Heart right ventricle (tissue), 16 donors: ENCODE results near the gene FOXN3. TPM values are rescaled to one million over a fixed set of nuclear protein-coding genes. Genes with fewer than 3 reads are reported as not detected.

Experiments
- ATAC-seq, 8 donors: fragments of 200-7000 bp; cut with Tn5 transposase; one replicate each; pipeline ENCODE4 v1.9.1; 2020; ENCODE audit warnings: mild to moderate bottlenecking in 8 of 8, moderate library complexity in 8 of 8, moderate number of reproducible peaks in 1 of 8
- DNase-seq, 2 donors: peaks; one replicate each; pipeline ENCODE4 v3.0.0-alpha.2; 2020
- H3K27ac ChIP-seq, 10 donors: fragments of 200-600 bp; sonication (generic) in 2 of 10; one replicate each; pipeline versions ENCODE4 v1.5.0 to v1.8.0; 2020 to 2022; ENCODE audit warnings: mild to moderate bottlenecking in 3 of 10
- H3K27me3 ChIP-seq, 7 donors: fragments of 200-600 bp; one replicate each; pipeline ENCODE4 v1.8.0; 2021 to 2022; ENCODE audit warnings: mild to moderate bottlenecking in 2 of 7
- H3K36me3 ChIP-seq, 9 donors: fragments of 200-600 bp; sonication (generic) in 1 of 9; one replicate each; pipeline versions ENCODE4 v1.5.0 to v1.8.0; 2020 to 2022; ENCODE audit warnings: mild to moderate bottlenecking in 2 of 9
- H3K4me1 ChIP-seq, 9 donors: fragments of 200-600 bp; sonication (generic) in 1 of 9; one replicate each; pipeline versions ENCODE4 v1.5.0 to v1.8.0; 2020 to 2022; ENCODE audit warnings: mild to moderate bottlenecking in 4 of 9
- H3K4me3 ChIP-seq, 10 donors: fragments of 200-600 bp; sonication (generic) in 2 of 10; one replicate each; pipeline versions ENCODE4 v1.5.0 to v1.8.0; 2020 to 2022; ENCODE audit warnings: mild to moderate bottlenecking in 7 of 10, moderate library complexity in 2 of 10
- H3K9me3 ChIP-seq, 11 donors: fragments of 200-600 bp in 10 of 11; sonication (generic) in 2 of 11; one replicate each; pipeline versions ENCODE4 v1.5.0 to v1.8.0; 2013 to 2022; ENCODE audit warnings: mild to moderate bottlenecking in 2 of 11, control low read depth in 1 of 11, moderate library complexity in 1 of 11
- WGBS, 2 donors: extraction: QIAGEN DNeasy Blood & Tissue Kit; methylation state at CpG; one replicate each; pipeline ENCODE4 v1.1.7; 2013; ENCODE audit warnings: inconsistent platforms in 1 of 2; 5-methylcytosine and 5-hydroxymethylcytosine counted together
- intact Hi-C, 10 donors: fragments of 100-400 bp; cut with DNase I; formaldehyde crosslinking; loops; one replicate each; pipeline versions ENCODE4 v1.11.1 to v1.14.2; 2022
- polyA plus RNA-seq, 2 donors: library from polyadenylated mRNA; stranded (reverse); fragments of 200-250 nt; gene quantifications; one replicate each; pipeline ENCODE4 v1.2.3, GENCODE V29; 2013
- total RNA-seq, 10 donors: library from RNA; stranded (reverse); fragmentation: NEBNext Ultra II Directional in 3 of 10; extraction: Animal tissue kit (Norgen Biotek cat#: 25700) in 3 of 10; gene quantifications; one replicate each; pipeline versions ENCODE4 v1.2.1 to v1.2.4, GENCODE V29; 2021 to 2023
- TF ChIP-seq, protein P1 (sequence below), 9 donors: fragments of 200-600 bp; sonication (generic) in 2 of 9; IDR thresholded peaks; one replicate each; pipeline versions ENCODE4 v1.5.0 to v1.8.0; 2021 to 2022; ENCODE audit warnings: antibody characterized with exemption in 9 of 9, mild to moderate bottlenecking in 5 of 9, moderate library complexity in 1 of 9
- donor health status: Arrhythmogenic right ventricular cardiomyopathy.
- donor health status: ischemic (EF 13 %, LVEDD 7.1; RV severe dilation, severe dysfunction).
- donor health status: healthy with polysubstance abuse.
- donor health status: DM: no; HTN: yes; CAD: no.
- donor health status: DM: no; HTN: no; CAD: no.
- donor health status: ischemic (EF 25% LVEDD 6.9; RV normal size, moderate dysfunction).
- donor health status: ischemic (EF 25% LVEDD 5.7; RV mildly dilated, moderate dysfunction).
- donor health status: healthy.
- donor health status: DM: yes; HTN: yes; CAD: no.
- donor health status: Ischemic cardiomyopathy.
- donor health status: ischemic (EF 35%, LVEDD 5.7; RV mildly dilated, moderate dysfunction).
- donor health status: nonischemic (EF 11% LVEDD 7.7; RV severe dilation, severe dysfunction).
- donor health status: DM: yes; HTN: yes; CAD: no.
- donor health status: PGD.
- donor health status: ischemic (EF 29% LVEDD 5.4; RV normal size, mild dysfunction).
- donor health status: nonischemic (EF 23%, LVEDD 6.1; RV moderate dilation, normal function).

Gene FOXN3
- total and polyA plus RNA-seq, 12 donors, result 13.0 to 150 (median 107) TPM

DNA sequence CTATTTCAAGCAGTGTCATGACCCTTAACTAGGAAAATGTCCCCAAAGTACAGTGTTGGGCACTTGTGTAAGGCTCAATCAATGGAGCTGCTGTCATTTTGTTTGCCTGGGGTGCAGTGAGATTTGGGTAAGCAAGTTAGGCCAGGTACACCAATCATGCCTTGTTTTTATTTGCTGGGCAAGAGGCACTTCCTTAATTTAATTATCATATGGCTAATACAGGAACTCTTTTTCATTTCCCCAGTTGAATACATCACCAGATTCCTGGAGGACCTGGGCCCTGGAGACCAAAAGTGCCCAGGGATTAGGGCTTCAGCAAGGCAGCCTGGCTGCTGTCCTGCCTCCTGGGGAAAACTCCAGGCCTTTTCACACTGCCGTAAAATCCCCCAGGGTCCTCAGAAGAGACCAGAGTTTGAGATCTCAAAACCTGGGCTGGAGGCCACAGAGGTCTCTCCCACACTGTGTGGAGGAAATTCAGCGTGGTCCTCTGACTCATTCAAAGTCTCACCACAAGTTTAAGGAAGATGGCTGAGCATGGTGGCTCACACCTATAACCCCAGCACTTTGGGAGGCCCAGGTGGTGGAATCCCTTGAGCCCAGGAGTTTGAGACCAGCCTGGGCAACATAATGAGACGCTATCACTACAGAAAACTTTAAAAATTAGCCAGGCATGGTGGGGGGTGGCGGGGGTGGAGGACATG lies 28.4 kb upstream of the FOXN3 start:
- no peaks in the 10 kb centered on the region for H3K27me3 ChIP-seq
- DNase-seq (no peak), ATAC-seq (peak in 4 of 8 donors; percentile 29 to 50 (median 46))
- intact Hi-C loops, result loop anchor here in 1 of 10 donors (10.0 kb wide), 1 partner anchor 329 kb away; no protein-coding TSS in a partner anchor
- peaks cover 0 to 55% (median 22%) of the 10 kb centered on the region in 9 donors for H3K4me1 ChIP-seq
- TF ChIP-seq, protein P1, sequence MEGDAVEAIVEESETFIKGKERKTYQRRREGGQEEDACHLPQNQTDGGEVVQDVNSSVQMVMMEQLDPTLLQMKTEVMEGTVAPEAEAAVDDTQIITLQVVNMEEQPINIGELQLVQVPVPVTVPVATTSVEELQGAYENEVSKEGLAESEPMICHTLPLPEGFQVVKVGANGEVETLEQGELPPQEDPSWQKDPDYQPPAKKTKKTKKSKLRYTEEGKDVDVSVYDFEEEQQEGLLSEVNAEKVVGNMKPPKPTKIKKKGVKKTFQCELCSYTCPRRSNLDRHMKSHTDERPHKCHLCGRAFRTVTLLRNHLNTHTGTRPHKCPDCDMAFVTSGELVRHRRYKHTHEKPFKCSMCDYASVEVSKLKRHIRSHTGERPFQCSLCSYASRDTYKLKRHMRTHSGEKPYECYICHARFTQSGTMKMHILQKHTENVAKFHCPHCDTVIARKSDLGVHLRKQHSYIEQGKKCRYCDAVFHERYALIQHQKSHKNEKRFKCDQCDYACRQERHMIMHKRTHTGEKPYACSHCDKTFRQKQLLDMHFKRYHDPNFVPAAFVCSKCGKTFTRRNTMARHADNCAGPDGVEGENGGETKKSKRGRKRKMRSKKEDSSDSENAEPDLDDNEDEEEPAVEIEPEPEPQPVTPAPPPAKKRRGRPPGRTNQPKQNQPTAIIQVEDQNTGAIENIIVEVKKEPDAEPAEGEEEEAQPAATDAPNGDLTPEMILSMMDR (IDR thresholded peaks at IDR 0.05), result no peak
- H3K4me3 ChIP-seq, result no peak overlapping the region
- H3K27ac ChIP-seq, result peak overlapping the region in 2 of 10 donors; percentile 16 to 39
- no peaks in the 10 kb centered on the region for H3K36me3 ChIP-seq
- H3K9me3 ChIP-seq, result no peaks in the 10 kb centered on the region
- WGBS, 2 donors, result 58 to 80% methylated on average over 4 of the region's 4 CpGs

DNA sequence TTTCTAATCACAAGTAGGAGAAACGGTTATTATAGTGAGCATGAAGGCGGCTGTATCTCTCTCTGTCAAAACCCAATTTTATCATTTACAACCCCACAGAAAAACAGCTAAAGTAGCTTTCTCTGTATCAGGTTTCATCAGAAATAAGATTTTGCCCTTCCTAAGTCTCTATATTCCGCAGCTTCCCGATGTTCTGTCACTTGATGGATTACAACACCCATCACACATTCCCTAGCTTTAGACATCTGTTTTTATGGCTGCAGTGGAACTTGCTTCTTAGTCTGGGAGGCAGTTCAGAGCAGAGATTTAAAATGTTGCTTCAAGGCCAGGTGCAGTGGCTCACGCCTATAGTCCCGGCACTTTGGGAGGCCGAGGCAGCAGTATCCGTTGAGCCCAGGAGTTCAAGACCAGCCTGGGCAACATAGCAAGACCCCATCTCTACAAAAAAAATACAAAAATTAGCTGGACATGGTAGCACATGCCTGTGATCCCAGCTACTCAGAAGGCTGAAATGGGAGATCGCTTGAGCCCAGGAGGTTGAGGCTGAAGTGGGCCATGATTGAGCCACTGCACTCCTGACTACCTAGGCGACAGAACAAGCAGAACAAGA lies 27.6 kb upstream of the FOXN3 start:
- ATAC-seq, result no peak
- no peaks in the 10 kb centered on the region for H3K9me3 ChIP-seq
- 80 to 85% methylated on average over 10 of the region's 10 CpGs for WGBS, 2 donors
- H3K27ac ChIP-seq, result peak overlapping the region in 3 of 10 donors; percentile 16 to 64 (median 35)
- intact Hi-C loops, result loop anchor here in 1 of 10 donors (10.0 kb wide), 1 partner anchor 330 kb away; no protein-coding TSS in a partner anchor
- no peak for DNase-seq
- TF ChIP-seq, protein P1 (IDR thresholded peaks at IDR 0.05), result no peak
- peaks cover 0 to 55% (median 22%) of the 10 kb centered on the region in 9 donors for H3K4me1 ChIP-seq
- H3K36me3 ChIP-seq, result no peaks in the 10 kb centered on the region
- no peak overlapping the region for H3K4me3 ChIP-seq
- H3K27me3 ChIP-seq, result no peaks in the 10 kb centered on the region

DNA sequence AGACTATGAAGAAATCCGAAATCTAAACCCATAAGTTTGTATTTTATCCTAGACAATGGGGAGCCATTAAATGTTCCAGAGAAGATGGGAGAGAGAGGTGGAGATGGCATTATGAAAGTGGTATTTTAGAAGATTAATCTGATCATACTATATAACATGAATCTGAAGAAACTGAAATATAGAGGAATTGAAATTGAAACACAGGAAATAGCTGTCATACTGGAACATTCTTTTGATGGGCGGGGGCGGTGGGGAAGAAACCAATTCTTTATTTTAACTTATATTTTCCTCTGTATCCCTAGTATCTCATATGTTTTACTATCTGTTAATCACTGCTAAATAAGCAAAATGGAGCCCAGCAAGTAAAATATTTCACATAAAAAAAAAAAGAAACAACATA lies 27.0 kb upstream of the FOXN3 start:
- peak overlapping the region in 3 of 10 donors; percentile 35 to 64 (median 41) for H3K27ac ChIP-seq
- no peaks in the 10 kb centered on the region for H3K27me3 ChIP-seq
- H3K36me3 ChIP-seq, result no peaks in the 10 kb centered on the region
- WGBS, 2 donors, result 74 to 76% methylated on average over 3 of the region's 3 CpGs
- DNase-seq (no peak), ATAC-seq (no peak)
- TF ChIP-seq, protein P1 (IDR thresholded peaks at IDR 0.05), result no peak
- no peak overlapping the region for H3K4me3 ChIP-seq
- no peaks in the 10 kb centered on the region for H3K9me3 ChIP-seq
- intact Hi-C loops, result loop anchor here in 1 of 10 donors (10.0 kb wide), 1 partner anchor 331 kb away; no protein-coding TSS in a partner anchor
- H3K4me1 ChIP-seq, result peaks cover 0 to 55% (median 22%) of the 10 kb centered on the region in 9 donors

DNA sequence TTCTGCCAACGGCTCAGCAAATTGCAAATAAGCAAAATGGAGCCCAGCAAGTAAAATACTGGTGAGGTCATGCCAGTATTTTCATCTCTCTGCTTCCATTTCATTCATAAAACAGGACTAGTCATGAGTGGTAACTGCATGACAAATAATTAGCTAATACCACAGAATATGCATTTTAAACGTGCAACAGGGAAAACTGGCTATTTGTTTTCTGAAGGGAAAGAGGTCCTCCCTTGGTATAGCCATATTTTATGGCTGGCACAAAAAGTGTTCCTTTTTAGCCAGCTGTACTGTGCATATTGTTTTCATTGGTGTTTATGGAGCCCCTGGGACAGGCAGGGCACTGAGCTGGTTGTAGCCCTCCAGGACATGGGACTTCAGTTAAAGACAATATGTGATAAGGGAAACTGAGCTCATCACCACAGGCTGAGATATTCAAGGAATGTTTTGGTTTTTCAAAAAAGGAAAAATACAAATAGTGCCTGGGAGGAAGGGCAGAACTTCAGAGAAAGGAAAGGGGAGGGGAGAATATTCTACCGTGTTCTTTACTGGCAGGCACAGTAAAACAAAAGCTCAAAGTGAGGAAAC lies 26.1 kb upstream of the FOXN3 start:
- TF ChIP-seq, protein P1 (IDR thresholded peaks at IDR 0.05), result no peak
- Histone ChIP-seq H3K4me1 (peaks cover 0 to 55% (median 22%) of the 10 kb centered on the region in 9 donors), H3K27ac (peak overlapping the region in 3 of 10 donors; percentile 23 to 64 (median 41)), H3K27me3 (no peaks in the 10 kb centered on the region), H3K9me3 (no peaks in the 10 kb centered on the region), H3K4me3 (no peak overlapping the region), H3K36me3 (no peaks in the 10 kb centered on the region)
- no peak for ATAC-seq
- 40 to 70% methylated on average over 3 of the region's 3 CpGs for WGBS, 2 donors
- intact Hi-C loops, result loop anchor here in 1 of 10 donors (10.0 kb wide), 1 partner anchor 332 kb away; no protein-coding TSS in a partner anchor
- DNase-seq, result no peak
